ENCODE measurements around the gene CAV1.
"Not testable (repeated sequence)": the region's sequence is repeated elsewhere in the genome, so short reads cannot be mapped to it uniquely, and the experiment has no call there.

The CAV1 gene

GRCh38 chr7:116524609-116525297 is at the start of gene CAV1:
CAV1 (plus strand) TSS chr7:116525036; CDS start chr7:116525063, 27 bp downstream.
- DNase-seq (ENCODE audit: low read depth), result peak; percentile 84

- DNase-seq (ENCODE audit: low read depth), result no peak
Observed at GRCh38 chr7:116477625-116478024, 47.2 kb upstream of the CAV1 start.

GRCh38 chr7:116478834-116479233 is 46.0 kb upstream of the CAV1 start:
- DNase-seq (ENCODE audit: low read depth), result no peak

GRCh38 chr7:116483271-116483942 is 41.4 kb upstream of the CAV1 start:
- DNase-seq (ENCODE audit: low read depth), result no peak

GRCh38 chr7:116484389-116484788 is 40.4 kb upstream of the CAV1 start:
- DNase-seq (ENCODE audit: low read depth), result not testable (repeated sequence)

- no peak for DNase-seq (ENCODE audit: low read depth)
Observed at GRCh38 chr7:116487907-116488521, 36.8 kb upstream of the CAV1 start.

GRCh38 chr7:116490351-116490750 is 34.5 kb upstream of the CAV1 start:
- DNase-seq (ENCODE audit: low read depth), result no peak

- DNase-seq (ENCODE audit: low read depth), result no peak
Observed at GRCh38 chr7:116491887-116492653, 32.8 kb upstream of the CAV1 start.

- no peak for DNase-seq (ENCODE audit: low read depth)
Observed at GRCh38 chr7:116492654-116493109, 32.2 kb upstream of the CAV1 start.

GRCh38 chr7:116493449-116493848 is 31.4 kb upstream of the CAV1 start:
- DNase-seq (ENCODE audit: low read depth), result no peak

GRCh38 chr7:116494472-116494871 is 30.4 kb upstream of the CAV1 start:
- DNase-seq (ENCODE audit: low read depth), result no peak

- no peak for DNase-seq (ENCODE audit: low read depth)
Observed at GRCh38 chr7:116495736-116496135, 29.1 kb upstream of the CAV1 start.

- no peak for DNase-seq (ENCODE audit: low read depth)
Observed at GRCh38 chr7:116496653-116497052, 28.2 kb upstream of the CAV1 start.

GRCh38 chr7:116497708-116498107 is 27.1 kb upstream of the CAV1 start:
- no peak for DNase-seq (ENCODE audit: low read depth)

GRCh38 chr7:116499168-116500077 is 25.4 kb upstream of the CAV1 start, which contains the start of gene CAV2:
CAV2 (plus strand) TSS chr7:116499738; CDS start chr7:116499782, 44 bp downstream.
- DNase-seq (ENCODE audit: low read depth), result no peak

GRCh38 chr7:116500078-116500853 is 24.6 kb upstream of the CAV1 start:
- no peak for DNase-seq (ENCODE audit: low read depth)

- no peak for DNase-seq (ENCODE audit: low read depth)
Observed at GRCh38 chr7:116501425-116502167, 23.2 kb upstream of the CAV1 start.

GRCh38 chr7:116502201-116503096 is 22.4 kb upstream of the CAV1 start:
- DNase-seq (ENCODE audit: low read depth), result no peak

- DNase-seq (ENCODE audit: low read depth), result no peak
Observed at GRCh38 chr7:116503835-116504234, 21.0 kb upstream of the CAV1 start.

Measured in non-pigmented ciliary epithelial cell (primary cell).